Measurements from ENCODE around the gene PCIF1.
A peak's percentile ranks its signal among the peaks of the same experiment; 100 is the strongest.
"Not testable (repeated sequence)": the region's sequence is repeated elsewhere in the genome, so short reads cannot be mapped to it uniquely, and the experiment has no call there.

The PCIF1 gene

GRCh38 chr20:45968801-45969711 lies 34.6 kb downstream of the PCIF1 start:
- no peak for DNase-seq

GRCh38 chr20:45969712-45970634 lies 35.5 kb downstream of the PCIF1 start:
- DNase-seq = no peak

- DNase-seq = no peak
Measured at GRCh38 chr20:45970646-45971424, 36.4 kb downstream of the PCIF1 start.

- no peak for DNase-seq
Measured at GRCh38 chr20:45971425-45971674, 36.9 kb downstream of the PCIF1 start.

- peak; percentile 95 for DNase-seq
Measured at GRCh38 chr20:45971675-45972499, 37.4 kb downstream of the PCIF1 start, which contains the start of gene ZNF335. Gene ZNF335, minus strand, starts transcription at chr20:45972203. Its CDS starts 793 bp downstream, at chr20:45971410.

GRCh38 chr20:45972500-45973183 lies 38.2 kb downstream of the PCIF1 start:
- DNase-seq = no peak

GRCh38 chr20:45974896-45975565 lies 40.5 kb downstream of the PCIF1 start:
- no peak for DNase-seq

GRCh38 chr20:45975686-45976085 lies 41.2 kb downstream of the PCIF1 start:
- DNase-seq = no peak

GRCh38 chr20:45976086-45976485 lies 41.6 kb downstream of the PCIF1 start:
- DNase-seq = no peak

- no peak for DNase-seq
Measured at GRCh38 chr20:45981261-45981660, 46.8 kb downstream of the PCIF1 start.

GRCh38 chr20:45983279-45983743 lies 48.8 kb downstream of the PCIF1 start:
- DNase-seq = no peak

- no peak for DNase-seq
Measured at GRCh38 chr20:45985573-45985972, 51.1 kb downstream of the PCIF1 start.

- DNase-seq = peak; percentile 77
Measured at GRCh38 chr20:45987108-45987780, 52.8 kb downstream of the PCIF1 start.

- DNase-seq = not testable (repeated sequence)
Measured at GRCh38 chr20:45988830-45989229, 54.3 kb downstream of the PCIF1 start.

GRCh38 chr20:45991616-45992015 lies 57.1 kb downstream of the PCIF1 start:
- no peak for DNase-seq

GRCh38 chr20:45993197-45993951 lies 58.9 kb downstream of the PCIF1 start:
- no peak for DNase-seq

- no peak for DNase-seq
Measured at GRCh38 chr20:45994761-45995493, 60.4 kb downstream of the PCIF1 start.

- DNase-seq = not testable (repeated sequence)
Measured at GRCh38 chr20:45995495-45996097, 61.1 kb downstream of the PCIF1 start.

All from stimulated activated CD4-positive, alpha-beta T cell treated with anti-CD3 and anti-CD28 coated beads, Interleukin-1b, Interleukin-23, amount 100 ng/mL, for 48 hours (primary cell).